Panc1 (cell line): ENCODE results near the gene PEX7. TPM values are rescaled to one million over a fixed set of nuclear protein-coding genes. Genes with fewer than 3 reads are reported as not detected.
A peak's percentile ranks its signal among the peaks of the same experiment; 100 is the strongest.

Experiments used
- ATAC-seq: fragments of 200-7000 bp; cut with Tn5 transposase; 2 replicates; pipeline ENCODE4 v1.9.1; 2020; ENCODE audit warnings: mild to moderate bottlenecking, moderate library complexity
- BruUV-seq: library from RNA; stranded (reverse); fragments of 400-500 nt; replicated peaks from 2 replicates; lab custom pipeline; 2021; lab: Mats Ljungman, UMichigan
- CTCF ChIA-PET: fragments of 300-600 bp; sonication (Branson Sonifier 250); formaldehyde crosslinking; loops from one replicate; lab custom pipeline; 2022; ENCODE audit warnings: antibody characterized with exemption; lab: Charles Lee
- POLR2A ChIA-PET: fragments of 300-600 bp; sonication (Branson Sonifier 250); formaldehyde crosslinking; loops from one replicate; lab custom pipeline; 2022; ENCODE audit warnings: antibody characterized with exemption; lab: Charles Lee
- DNase-seq: peaks from one replicate; pipeline ENCODE4 v3.0.0-alpha.2; 2010; ENCODE audit warnings: low read depth, low spot score
- H3K27ac ChIP-seq: 2 replicates; pipeline ENCODE4 v1.5.1; 2011; ENCODE audit warnings: mild to moderate bottlenecking, low read length, inconsistent platforms
- H3K27me3 ChIP-seq: fragments of 200-500 bp; sonication (Bioruptor generic); 2 replicates; pipeline ENCODE4 v1.6.0; 2014; ENCODE audit warnings: low read length, inconsistent platforms; ENCODE audit not compliant: control insufficient read depth, insufficient read depth
- H3K36me3 ChIP-seq: fragments of 200-500 bp; sonication (Bioruptor generic); 2 replicates; pipeline ENCODE4 v1.5.1; 2014; ENCODE audit warnings: inconsistent platforms, mild to moderate bottlenecking, low read length, moderate library complexity; ENCODE audit not compliant: control insufficient read depth, insufficient read depth
- H3K4me1 ChIP-seq: 2 replicates; pipeline ENCODE4 v1.5.1; 2011; ENCODE audit warnings: inconsistent platforms, mild to moderate bottlenecking, low read length, moderate library complexity; ENCODE audit not compliant: control insufficient read depth, insufficient read depth
- H3K4me3 ChIP-seq, 2 experiments: 2 replicates each; pipeline ENCODE4 v1.5.1; 2011 to 2012; ENCODE audit warnings: low read depth in 2 of 2, low read length in 2 of 2, mild to moderate bottlenecking in 2 of 2, inconsistent platforms in 1 of 2, moderate library complexity in 1 of 2
- H3K9me3 ChIP-seq: fragments of 200-500 bp; sonication (Bioruptor generic); 2 replicates; pipeline ENCODE4 v1.5.1; 2014; ENCODE audit warnings: low read depth, mild to moderate bottlenecking, inconsistent platforms, low read length, moderate library complexity; ENCODE audit not compliant: control insufficient read depth, insufficient read depth
- CTCF ChIP-seq: fragments of 450-650 bp; IDR thresholded peaks from 2 replicates; pipeline ENCODE4 v1.5.1; 2017; ENCODE audit warnings: mild to moderate bottlenecking
- POLR2AphosphoS5 ChIP-seq: IDR thresholded peaks from 2 replicates; pipeline ENCODE4 v1.6.1; 2012; ENCODE audit warnings: mild to moderate bottlenecking, low read depth, low read length, moderate library complexity
- REST ChIP-seq, 2 experiments: IDR thresholded peaks; 2 replicates each; pipeline ENCODE4 v1.6.1; 2011 to 2012; ENCODE audit warnings: low read depth in 2 of 2, control low read depth in 1 of 2, low read length in 1 of 2, mild to moderate bottlenecking in 1 of 2, moderate library complexity in 1 of 2; ENCODE audit not compliant: insufficient read depth in 1 of 2
- SIN3A ChIP-seq: IDR thresholded peaks from 2 replicates; pipeline ENCODE4 v1.6.1; 2012; ENCODE audit warnings: low read depth, mild to moderate bottlenecking, low read length, moderate library complexity, borderline replicate concordance; ENCODE audit not compliant: insufficient read depth
- TCF7L2 ChIP-seq: IDR thresholded peaks from 2 replicates; pipeline ENCODE4 v1.6.1; 2011; ENCODE audit warnings: mild to moderate bottlenecking, low read depth, low read length, inconsistent platforms
- in situ Hi-C: cut with HindIII; loops from 2 replicates; pipeline ENCODE4 v1.10.0; 2016; ENCODE audit warnings: low sequenced_read_pairs, low pct_unique_long_range_greater_than_20kb
- intact Hi-C: fragments of 100-400 bp; cut with micrococcal nuclease; formaldehyde crosslinking; loops from one replicate; pipeline ENCODE4 v1.10.0; 2022; ENCODE audit not compliant: unreplicated experiment
- total RNA-seq: library from RNA; stranded (reverse); gene quantifications from one replicate; pipeline ENCODE4 v1.2.1, GENCODE V29; 2021; ENCODE audit not compliant: unreplicated experiment

The PEX7 gene
- total RNA-seq, 1 experiment from 2014 or later = 8.8 TPM

GRCh38 chr6:136863752-136864151 is 41.4 kb downstream of the PEX7 start:
- DNase-seq = no peak
- BruUV-seq = no TSS peak
- POLR2A ChIA-PET = interaction anchor here (0.6 kb wide), 1 partner anchor 10 kb away, joined by 3 read pairs; no protein-coding TSS in a partner anchor

DNA sequence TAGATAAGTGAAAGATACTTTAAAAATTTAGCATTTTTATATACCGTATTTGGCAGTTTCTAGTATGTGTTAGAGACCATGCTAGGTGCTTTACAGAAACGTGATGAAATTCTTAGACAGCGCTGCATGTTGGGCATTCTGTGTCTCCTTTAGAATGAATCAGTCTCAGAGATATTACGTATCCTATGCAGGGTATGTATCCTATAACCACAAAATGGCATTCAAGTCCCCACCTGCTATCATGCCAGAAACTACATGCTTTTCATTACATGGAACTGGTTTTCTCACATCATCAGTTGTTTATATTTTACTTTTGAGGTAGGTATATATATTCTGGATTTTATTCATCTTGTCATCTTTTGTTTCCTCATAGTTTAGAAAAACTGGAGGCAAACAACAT is 42.3 kb downstream of the PEX7 start:
- DNase-seq = no peak
- ChIA-PET CTCF (no interaction called here), POLR2A (interaction anchor here (0.6 kb wide), 1 partner anchor 368 kb away, joined by 4 read pairs; no protein-coding TSS in a partner anchor)
- no peak overlapping the region for H3K27ac ChIP-seq
- no peak for ATAC-seq
- TF ChIP-seq POLR2AphosphoS5 = no peak
- no peaks in the 10 kb centered on the region for H3K36me3 ChIP-seq
- H3K4me3 ChIP-seq = no peak overlapping the region
- in situ Hi-C loops = no loop called here
- H3K9me3 ChIP-seq = no peaks in the 10 kb centered on the region
- no peaks in the 10 kb centered on the region for H3K4me1 ChIP-seq
- no peaks in the 10 kb centered on the region for H3K27me3 ChIP-seq
- BruUV-seq = no TSS peak
- intact Hi-C loops = no loop called here

More at GRCh38 chr6:136863752-136864151, 41.4 kb downstream of the PEX7 start:
- H3K36me3 ChIP-seq = no peaks in the 10 kb centered on the region
- intact Hi-C loops (no loop called here), in situ Hi-C loops (no loop called here)
- H3K27me3 ChIP-seq = no peaks in the 10 kb centered on the region
- CTCF ChIA-PET = no interaction called here
- no peak for TF ChIP-seq SIN3A
- TF ChIP-seq CTCF = peak; percentile 11; the same call in 1 of the 2 replicates
- ATAC-seq = no peak
- H3K4me1 ChIP-seq = no peaks in the 10 kb centered on the region
- no peak overlapping the region for H3K4me3 ChIP-seq
- H3K27ac ChIP-seq = no peak overlapping the region
- H3K9me3 ChIP-seq = no peaks in the 10 kb centered on the region

GRCh38 chr6:136866872-136867416 is 44.6 kb downstream of the PEX7 start:
- ATAC-seq (no peak), DNase-seq (no peak)
- ChIA-PET CTCF (interaction anchor here (0.5 kb wide), 1 partner anchor 55 kb away, joined by 6 read pairs; the partner anchor contains the start of gene SLC35D3), POLR2A (no interaction called here)
- BruUV-seq = no TSS peak
- no peak for TF ChIP-seq TCF7L2
- no peak for TF ChIP-seq SIN3A
- TF ChIP-seq POLR2AphosphoS5 = no peak
- no peak for TF ChIP-seq REST (IDR thresholded peaks at IDR 0.05; ENCODE audit: insufficient read depth in 1 of 2, low read depth in 2 of 2, low read length in 1 of 2)
- no peak for TF ChIP-seq CTCF
- Histone ChIP-seq H3K27ac (no peak overlapping the region), H3K4me1 (no peaks in the 10 kb centered on the region), H3K4me3 (no peak overlapping the region), H3K9me3 (no peaks in the 10 kb centered on the region), H3K27me3 (no peaks in the 10 kb centered on the region), H3K36me3 (no peaks in the 10 kb centered on the region)
- in situ Hi-C loops = no loop called here
- intact Hi-C loops = no loop called here
